H1 (cell line): Measurements from ENCODE around the gene FSTL4. TPM values are rescaled to one million over a fixed set of nuclear protein-coding genes. Genes with fewer than 3 reads are reported as not detected.

Experiments
- CHD7 ChIP-seq: fragments of 300-600 bp; sonication (generic); IDR thresholded peaks from 2 replicates; pipeline ENCODE4 v1.7.1; 2012; ENCODE audit warnings: low read length, moderate library complexity, mild to moderate bottlenecking, inconsistent platforms; ENCODE audit not compliant: insufficient replicate concordance
- CTCF ChIP-seq, 3 experiments: IDR thresholded peaks; 1 replicate in 2 of 3; 2 replicates in 1 of 3; pipeline versions ENCODE4 v1.5.1 to v1.6.1; 2011; ENCODE audit warnings: low read length in 3 of 3, mild to moderate bottlenecking in 3 of 3, inconsistent platforms in 2 of 3, low read depth in 1 of 3, moderate library complexity in 1 of 3; ENCODE audit not compliant: insufficient read depth in 1 of 3; ENCODE audit errors: control extremely low read depth in 1 of 3
- RAD21 ChIP-seq, 2 experiments: IDR thresholded peaks in 1 of 2; conservative IDR thresholded peaks in 1 of 2; 2 replicates each; pipeline ENCODE4 v1.6.1; 2011; ENCODE audit warnings: low read depth in 2 of 2, low read length in 2 of 2, improper control_type of control experiment in 1 of 2, inconsistent platforms in 1 of 2, mild to moderate bottlenecking in 1 of 2, moderate library complexity in 1 of 2
- polyA plus RNA-seq, 7 experiments: library from polyadenylated mRNA; depleted of rRNA in 3 of 7; stranded (reverse) in 5 of 7; unstranded in 2 of 7; fragments of >200 nt in 5 of 7; fragments of 200-250 nt in 2 of 7; gene quantifications; 1 replicate in 5 of 7; 2 replicates in 1 of 7; 4 replicates in 1 of 7; pipeline versions ENCODE4 v1.2.1 to v1.2.3, GENCODE V29; 2011 to 2013; ENCODE audit warnings: missing spikeins in 2 of 7, mixed read lengths in 2 of 7
- total RNA-seq: library from RNA; stranded (reverse); fragmentation: NEBNext Ultra II Directional; extraction: Animal tissue kit (Norgen Biotek cat#: 25700); gene quantifications from 2 replicates; pipeline ENCODE4 v1.2.1, GENCODE V29; 2021

The FSTL4 gene
- total and polyA plus RNA-seq, 2 of the 8 experiments (the other 6 are each of a cell fraction or from before 2014, with no cell fraction given), result 3.1 to 4.1 TPM

- TF ChIP-seq CHD7 (no peak), RAD21 (IDR thresholded peaks at IDR 0.05 in 1 of 2, conservative IDR thresholded peaks at IDR 0.05 in 1 of 2; ENCODE audit: low read depth in 2 of 2, low read length in 2 of 2) (peak; percentile 24 to 55; a peak in 3 of 4 replicates), CTCF (IDR thresholded peaks at IDR 0.05; ENCODE audit: control extremely low read depth in 1 of 3, insufficient read depth in 1 of 3, low read depth in 1 of 3, low read length in 3 of 3) (peak in 2 of 3 experiments; percentile 25 to 27; a peak in 2 of 4 replicates)
These were observed 245.9 kb downstream of the FSTL4 start (continued) for GRCh38 chr5:133366438-133366837.
